Suppressor macrophage treated with lipopolysaccharide for 4 hours (primary cell): ENCODE data around the gene SMYD3.

Experiments
- DNase-seq: peaks from one replicate; pipeline ENCODE4 v3.0.0-alpha.2; 2020

Gene SMYD3

GRCh38 chr1:246162560-246162959 is 344.5 kb downstream of the SMYD3 start:
- no peak for DNase-seq

GRCh38 chr1:246161626-246162025 is 345.5 kb downstream of the SMYD3 start:
- no peak for DNase-seq

DNA sequence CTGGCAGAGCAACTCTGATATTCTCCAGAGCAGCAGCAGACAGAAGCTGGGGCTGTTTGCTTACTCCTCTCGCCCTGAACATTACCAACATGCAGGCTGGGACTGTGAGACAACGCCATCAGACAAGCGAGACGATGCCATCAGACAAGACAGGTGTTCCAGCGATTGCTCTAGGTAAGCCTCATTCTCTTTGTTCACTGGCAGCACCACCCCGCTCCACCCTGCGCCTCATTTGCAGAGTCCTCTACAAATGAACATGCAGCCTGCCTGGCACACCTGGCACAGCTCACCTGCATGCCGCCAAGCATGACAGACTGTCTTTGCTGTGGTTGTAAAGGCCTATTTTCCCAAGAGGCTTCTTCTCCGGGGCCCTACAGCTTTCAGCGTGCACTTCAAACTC is 346.2 kb downstream of the SMYD3 start:
- no peak for DNase-seq

GRCh38 chr1:246160374-246160773 is 346.7 kb downstream of the SMYD3 start:
- DNase-seq: no peak

- DNase-seq: no peak
Measured at GRCh38 chr1:246159279-246160227, 347.5 kb downstream of the SMYD3 start.

DNA sequence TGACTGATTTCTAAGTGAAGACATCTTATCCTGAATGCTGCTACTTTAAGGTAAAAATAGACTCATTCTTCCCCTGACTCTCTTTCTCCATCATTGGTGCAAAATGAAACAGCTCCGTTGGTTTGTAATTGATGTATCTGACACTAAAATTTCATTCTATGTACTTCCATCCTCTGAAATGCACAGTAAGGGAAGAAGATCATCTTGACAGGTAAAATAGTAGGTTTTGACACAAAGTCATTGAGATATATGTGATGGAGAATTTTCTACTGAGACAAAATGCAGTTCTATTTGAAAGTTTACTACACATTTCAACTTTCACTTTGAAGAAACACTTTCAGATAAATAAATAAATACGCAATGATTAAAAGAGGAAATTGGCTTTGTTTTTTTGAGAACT is 348.9 kb downstream of the SMYD3 start:
- no peak for DNase-seq

- DNase-seq: peak; percentile 57
Measured at GRCh38 chr1:246157516-246157915, 349.6 kb downstream of the SMYD3 start.

GRCh38 chr1:246156847-246157246 is 350.2 kb downstream of the SMYD3 start:
- DNase-seq: no peak

- no peak for DNase-seq
Measured at GRCh38 chr1:246155923-246156322, 351.2 kb downstream of the SMYD3 start.

- DNase-seq: no peak
Measured at GRCh38 chr1:246153796-246154212, 353.3 kb downstream of the SMYD3 start.

DNA sequence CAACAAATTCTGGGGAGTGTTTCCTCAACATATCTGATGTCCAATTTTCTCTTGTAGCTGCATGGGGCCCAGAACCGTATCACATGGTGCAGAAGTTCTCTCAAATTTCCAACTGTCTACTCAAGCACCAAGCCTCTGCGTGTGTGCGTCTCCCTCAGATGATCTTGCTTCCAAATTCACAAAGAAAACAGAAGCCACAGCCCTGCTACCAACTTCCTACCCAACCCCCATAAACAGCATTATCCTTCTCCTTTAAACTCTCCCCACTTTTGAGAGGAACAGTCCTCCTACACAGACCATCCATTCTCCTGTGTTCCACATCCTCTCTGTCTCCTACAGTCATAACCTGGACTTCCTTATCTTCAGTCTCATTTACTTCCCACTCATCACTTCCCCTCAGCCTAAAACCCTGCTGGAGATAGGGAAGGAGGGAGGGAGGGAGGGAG is 354.1 kb downstream of the SMYD3 start:
- peak; percentile 34 for DNase-seq

DNA sequence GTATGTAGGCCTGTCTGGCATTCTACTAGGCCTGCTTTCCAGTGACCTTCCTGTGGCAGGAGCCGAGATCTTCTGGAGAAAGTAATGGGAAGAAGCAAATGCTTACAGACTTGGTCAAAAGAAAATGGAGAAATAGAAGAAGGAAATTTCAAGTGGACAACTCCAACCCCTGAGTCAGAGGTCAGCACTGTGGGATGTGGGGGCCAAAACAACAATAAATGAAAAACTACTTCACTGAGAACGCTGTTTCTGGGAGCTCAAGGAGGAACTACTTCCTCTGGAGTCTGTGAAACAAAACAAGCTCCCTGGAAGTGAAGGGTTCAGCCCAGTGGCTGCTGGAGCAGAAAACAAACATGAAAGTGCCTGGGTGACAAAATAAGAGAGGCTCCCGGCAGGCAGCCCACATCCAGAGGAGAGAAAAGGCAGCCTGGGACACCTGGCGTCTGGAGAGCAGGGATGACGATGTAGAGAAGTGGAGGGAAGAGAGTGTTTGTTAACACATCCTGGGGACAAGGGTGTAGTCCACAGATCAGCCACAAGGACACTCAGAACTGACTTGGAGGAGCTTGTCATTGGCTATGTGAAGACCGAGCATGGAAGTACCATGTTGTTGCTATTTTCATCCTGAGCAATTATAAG is 355.2 kb downstream of the SMYD3 start:
- DNase-seq: peak; percentile 21

GRCh38 chr1:246149543-246149942 is 357.5 kb downstream of the SMYD3 start:
- DNase-seq: no peak

GRCh38 chr1:246147524-246148461 is 359.3 kb downstream of the SMYD3 start:
- DNase-seq: no peak

DNA sequence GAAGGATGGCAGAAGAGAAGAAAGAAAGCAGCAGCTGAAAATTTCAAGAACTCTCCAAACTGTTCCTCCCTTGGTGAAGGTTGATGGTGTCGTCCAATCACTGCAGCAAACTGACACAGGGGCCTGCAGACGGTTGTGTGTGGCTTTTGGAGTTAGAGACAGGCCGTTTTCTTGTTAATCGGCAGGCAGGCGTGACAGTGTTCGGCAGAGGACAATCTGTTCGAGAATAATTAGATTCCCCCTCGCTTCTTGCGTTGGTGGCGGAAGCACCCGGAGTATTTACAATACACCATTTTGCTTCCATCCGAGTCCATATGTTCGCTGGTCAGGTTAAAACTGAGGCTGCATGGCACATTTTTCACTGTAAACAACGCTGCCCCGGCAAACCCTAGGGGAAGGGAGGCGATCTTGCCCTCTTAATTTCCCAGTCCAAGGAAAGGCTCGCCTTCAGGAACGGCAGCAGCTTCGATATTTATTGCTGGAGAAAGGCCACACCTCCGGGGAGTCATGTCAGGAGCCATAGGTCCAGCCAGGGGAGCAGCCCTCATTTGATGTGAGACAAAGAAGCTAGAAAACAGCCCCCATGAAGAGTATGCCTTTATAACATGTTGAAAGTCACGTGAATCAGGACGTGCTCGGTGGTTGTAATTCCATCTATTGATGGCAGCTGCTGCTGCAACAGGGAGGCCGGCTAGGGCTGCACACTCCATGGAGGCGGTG is 360.1 kb downstream of the SMYD3 start:
- DNase-seq: no peak

GRCh38 chr1:246145900-246146299 is 361.2 kb downstream of the SMYD3 start:
- no peak for DNase-seq

DNA sequence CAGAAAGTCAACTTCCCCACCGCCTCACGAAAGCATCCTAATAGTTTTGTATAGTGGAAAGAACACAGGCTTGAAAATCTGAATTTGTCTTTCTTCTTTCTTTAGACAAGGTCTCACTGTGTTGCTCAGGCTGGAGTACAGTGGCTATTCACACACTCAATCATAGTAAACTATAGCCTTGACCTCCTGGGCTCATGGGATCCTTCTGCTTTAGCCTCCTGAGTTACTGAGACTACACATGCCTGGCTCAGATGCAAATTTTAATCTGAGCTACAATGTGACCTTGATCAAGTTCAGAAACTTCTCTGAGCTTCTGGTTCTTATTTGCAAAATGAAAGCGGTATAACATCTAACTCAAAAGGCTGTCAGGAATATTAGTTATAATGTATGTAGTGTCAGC is 362.1 kb downstream of the SMYD3 start:
- DNase-seq: no peak

GRCh38 chr1:246142320-246142893 is 364.7 kb downstream of the SMYD3 start:
- DNase-seq: no peak

- no peak for DNase-seq
Measured at GRCh38 chr1:246141306-246141705, 365.8 kb downstream of the SMYD3 start.

DNA sequence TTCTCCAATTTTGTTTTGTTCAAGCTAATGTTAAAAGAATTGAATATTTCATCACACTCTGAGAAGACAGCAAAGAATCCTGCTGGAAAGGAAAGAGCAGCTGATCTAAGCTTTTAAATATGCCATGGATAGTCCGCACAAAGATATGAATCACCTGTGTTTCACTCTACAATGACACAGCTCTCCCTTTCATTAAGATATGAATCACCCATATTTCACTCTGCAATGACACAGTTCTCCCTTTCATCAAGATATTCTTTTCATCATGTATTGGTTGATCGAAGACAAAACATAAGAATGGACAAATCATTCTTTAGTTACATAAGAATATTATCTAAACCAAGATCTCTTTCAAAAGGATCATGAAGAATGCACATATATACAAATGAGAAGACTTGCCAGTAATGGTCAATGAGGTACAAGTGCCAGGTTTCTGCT is 367.3 kb downstream of the SMYD3 start:
- no peak for DNase-seq

- no peak for DNase-seq
Measured at GRCh38 chr1:246138781-246139180, 368.3 kb downstream of the SMYD3 start.

GRCh38 chr1:246136477-246136876 is 370.6 kb downstream of the SMYD3 start:
- DNase-seq: no peak
